GM12892 (cell line): ENCODE data around the gene MAT2B.

Experiments
- POLR2A ChIP-seq: IDR thresholded peaks from 2 replicates; pipeline ENCODE4 v1.6.1; 2011; ENCODE audit warnings: low read depth, low read length, control low read depth
- POLR2AphosphoS5 ChIP-seq: IDR thresholded peaks from 2 replicates; pipeline ENCODE4 v1.6.1; 2011; ENCODE audit warnings: low read depth, low read length, control low read depth
- TAF1 ChIP-seq: IDR thresholded peaks from 2 replicates; pipeline ENCODE4 v1.6.1; 2011; ENCODE audit warnings: low read depth, mild to moderate bottlenecking, control low read depth, low read length, borderline replicate concordance

DNA sequence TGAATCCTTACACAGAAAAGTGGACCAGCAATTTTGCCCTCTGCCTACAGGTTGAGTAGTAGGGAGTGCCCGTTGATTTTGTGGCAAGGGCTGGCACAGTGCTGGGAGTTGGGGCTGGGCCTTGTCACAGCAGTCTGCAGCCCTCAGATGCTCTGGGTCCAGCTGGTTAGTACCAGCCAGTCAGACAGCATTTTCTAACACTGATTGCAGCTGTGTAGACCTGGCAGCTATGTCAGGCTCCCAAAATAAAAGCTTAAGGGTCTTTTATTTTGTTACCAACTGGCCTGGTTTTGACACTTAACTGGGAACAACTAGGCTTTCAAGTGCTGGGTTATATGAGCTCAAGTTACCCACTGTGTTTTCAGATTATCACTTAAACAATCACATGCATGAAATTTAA, 57.7 kb downstream of the MAT2B start:
- TF ChIP-seq TAF1, result no peak
- no peak for TF ChIP-seq POLR2A
- no peak for TF ChIP-seq POLR2AphosphoS5
